ENCODE data around the gene ASB3.
A peak's percentile ranks its signal among the peaks of the same experiment; 100 is the strongest.
"Not testable (repeated sequence)": the region's sequence is repeated elsewhere in the genome, so short reads cannot be mapped to it uniquely, and the experiment has no call there.

The ASB3 gene

DNA sequence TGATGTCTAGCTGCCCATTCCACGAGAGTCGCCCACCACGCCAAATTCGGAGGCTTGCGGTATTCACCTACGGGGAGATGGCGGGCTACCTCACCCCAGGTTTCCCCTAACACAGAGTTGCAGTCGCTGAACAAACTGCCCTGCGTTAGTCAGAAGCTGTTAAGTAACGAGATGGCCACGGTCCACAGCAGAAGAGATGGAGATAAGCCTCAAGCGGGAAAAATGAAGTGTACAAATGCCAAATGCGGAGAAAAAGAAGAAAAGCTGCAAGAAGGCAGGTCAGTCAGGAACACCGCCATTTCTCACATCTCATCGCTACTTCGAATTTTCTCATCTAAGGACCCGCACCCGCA, 425 bp downstream of the ASB3 start:
- DNase-seq, result no peak

DNA sequence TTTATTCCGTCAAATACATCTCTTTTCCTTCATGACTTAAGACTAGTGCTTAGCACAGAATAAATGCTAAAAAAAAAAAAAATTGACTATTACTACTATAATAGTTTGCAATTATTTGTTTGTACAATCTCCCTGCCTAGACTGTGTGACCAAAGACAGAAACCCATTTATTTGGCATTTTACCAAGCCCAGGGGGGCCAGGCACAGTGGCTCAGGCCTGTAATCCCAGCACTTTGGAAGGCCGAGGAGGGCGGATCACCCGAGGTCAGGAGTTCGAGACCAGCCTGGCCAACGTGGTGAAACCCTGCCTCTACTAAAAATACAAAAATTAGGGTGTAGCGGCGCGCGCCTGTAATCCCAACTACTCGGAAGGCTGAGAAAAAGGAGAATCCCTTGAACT, 1.4 kb downstream of the ASB3 start:
- DNase-seq, result no peak

DNA sequence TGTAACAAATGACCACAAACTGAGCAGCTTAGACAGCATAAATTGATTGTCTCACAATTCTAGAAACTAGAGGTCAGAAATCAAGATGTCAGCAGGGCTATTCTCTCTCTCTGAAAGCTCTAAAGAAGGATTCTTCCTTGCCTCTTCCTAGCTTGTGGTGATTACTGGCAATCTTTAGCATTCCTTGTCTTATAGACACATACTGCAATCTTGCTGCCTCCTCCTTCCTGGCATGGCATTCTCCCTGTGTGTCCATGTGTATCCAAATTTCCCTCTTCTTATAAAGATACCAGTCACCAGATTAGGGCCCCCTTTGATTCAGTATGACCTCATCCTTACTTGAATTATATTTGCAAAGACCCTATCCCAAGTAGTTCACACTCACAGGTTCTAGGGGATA, 2.3 kb downstream of the ASB3 start:
- no peak for DNase-seq

- no peak for DNase-seq
These were observed 4.1 kb downstream of the ASB3 start for GRCh38 chr2:53782676-53783075.

DNA sequence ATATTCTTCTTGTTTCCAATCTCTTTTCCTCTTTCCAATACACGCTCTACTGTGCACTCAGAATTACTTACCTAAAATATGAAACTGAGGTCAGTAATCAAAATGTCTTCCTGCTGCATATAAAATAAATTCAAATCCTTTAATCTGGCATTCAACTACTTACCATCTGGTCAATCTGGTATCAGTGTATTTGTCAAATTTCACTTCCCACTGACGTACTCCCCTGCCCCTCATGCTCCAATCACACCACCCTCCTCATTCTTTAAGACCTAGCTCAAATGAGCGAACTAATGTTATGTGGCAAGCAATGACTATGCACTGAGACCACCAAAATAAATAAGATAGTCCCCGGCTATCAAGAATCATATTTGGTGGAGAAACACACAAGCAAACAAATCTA, 6.7 kb downstream of the ASB3 start:
- DNase-seq, result no peak

DNA sequence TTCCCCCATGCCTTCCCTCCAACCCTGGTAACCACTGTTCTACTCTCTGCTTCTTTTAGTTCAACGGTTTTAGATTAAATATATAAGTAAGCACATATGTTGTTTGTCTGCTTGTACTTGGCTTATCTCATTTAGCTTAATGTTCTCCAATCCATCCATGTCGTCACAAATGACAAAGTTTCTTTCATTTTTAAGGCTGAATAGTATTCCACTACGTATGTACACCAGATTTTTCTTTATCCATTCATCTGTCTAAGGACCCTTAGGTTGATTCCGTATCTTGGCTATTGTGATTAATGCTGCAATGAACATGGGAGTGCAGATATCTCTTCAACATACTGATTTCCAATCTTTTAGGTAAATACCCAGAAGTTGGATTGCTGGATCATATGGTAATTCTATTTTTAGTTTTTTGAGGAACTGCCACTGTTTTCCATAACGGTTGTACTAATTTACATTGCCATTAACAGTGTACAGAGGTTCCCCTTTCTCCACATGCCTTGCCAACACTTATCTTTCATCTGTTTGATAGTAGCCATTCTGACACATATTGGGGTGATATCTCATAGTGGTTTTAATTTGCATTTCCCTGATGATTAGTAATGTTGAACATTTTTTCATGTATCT, 8.1 kb downstream of the ASB3 start:
- no peak for DNase-seq

GRCh38 chr2:53777134-53777533, 9.6 kb downstream of the ASB3 start:
- no peak for DNase-seq

DNA sequence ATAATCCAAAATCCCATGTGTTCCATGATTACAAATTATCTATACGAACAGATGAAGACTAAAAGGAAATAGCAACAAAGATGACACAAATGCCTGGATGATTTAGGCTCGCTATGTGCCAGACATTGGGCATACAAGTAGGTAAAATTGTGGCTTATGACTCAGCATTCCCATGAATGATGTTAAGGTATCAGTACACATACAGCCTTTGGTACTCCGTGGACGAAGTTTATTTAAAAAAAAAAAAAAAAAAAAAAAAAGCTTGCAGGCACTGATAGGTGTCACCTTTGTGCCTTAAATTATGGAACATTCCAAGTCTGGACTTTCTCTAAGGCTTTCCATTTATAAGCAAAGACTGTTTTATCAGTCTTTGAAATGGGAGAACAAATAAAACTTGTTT, 16.5 kb downstream of the ASB3 start:
- DNase-seq, result no peak

GRCh38 chr2:53769318-53769945, 17.3 kb downstream of the ASB3 start:
- DNase-seq, result no peak

- DNase-seq, result no peak
These were observed 18.6 kb downstream of the ASB3 start for GRCh38 chr2:53768242-53768542.

GRCh38 chr2:53767405-53768241, 19.1 kb downstream of the ASB3 start, which contains the start of gene CHAC2:
Gene CHAC2, plus strand, starts transcription at chr2:53767804. Its CDS starts 83 bp downstream, at chr2:53767887.
- peak; percentile 45 for DNase-seq

DNA sequence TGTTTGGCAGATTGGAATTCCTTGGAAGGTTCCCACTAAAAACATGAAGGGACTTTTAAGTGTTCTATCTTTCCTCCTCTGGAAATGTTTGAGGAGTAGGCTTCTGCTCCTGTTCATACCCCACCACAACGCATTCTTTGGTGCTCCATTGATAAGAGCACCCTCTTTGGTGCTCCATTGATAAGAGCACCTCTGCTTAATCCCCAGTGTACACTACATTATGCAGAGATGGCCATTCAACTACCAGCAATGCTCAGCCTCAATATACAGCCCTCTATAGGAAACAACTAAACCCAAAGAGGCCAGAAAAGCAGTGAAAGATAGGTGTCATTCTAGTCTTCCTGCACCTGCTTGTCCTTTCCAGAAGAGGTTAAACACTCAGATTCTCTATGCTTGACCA, 21.0 kb downstream of the ASB3 start:
- DNase-seq, result no peak

GRCh38 chr2:53757206-53757605, 29.5 kb downstream of the ASB3 start:
- DNase-seq, result not testable (repeated sequence)

- DNase-seq, result no peak
These were observed 30.1 kb downstream of the ASB3 start for GRCh38 chr2:53756644-53757043.

- no peak for DNase-seq
These were observed 31.6 kb downstream of the ASB3 start for GRCh38 chr2:53755121-53755520.

DNA sequence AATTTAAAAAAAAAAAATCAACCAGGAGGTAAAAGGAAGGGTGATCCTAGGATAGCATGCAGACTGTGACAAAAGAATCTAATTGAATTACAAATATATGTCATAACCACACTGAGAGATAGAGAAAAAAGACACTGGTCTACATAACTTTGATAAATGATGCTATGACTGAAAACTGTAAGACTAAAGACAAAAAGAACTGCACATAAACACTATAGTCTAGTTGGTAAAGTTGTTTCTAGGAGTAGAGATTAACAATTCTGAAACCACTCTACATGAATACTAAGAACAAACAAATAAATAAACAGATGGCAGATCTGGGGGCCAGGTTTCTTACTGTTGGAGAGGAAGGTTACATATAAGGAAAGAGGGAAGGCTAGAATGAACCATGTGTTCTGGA, 33.7 kb downstream of the ASB3 start:
- no peak for DNase-seq

- DNase-seq, result no peak
These were observed 34.4 kb downstream of the ASB3 start for GRCh38 chr2:53752385-53752784.

- DNase-seq, result no peak
These were observed 35.0 kb downstream of the ASB3 start for GRCh38 chr2:53751728-53752127.

GRCh38 chr2:53750041-53750768, 36.5 kb downstream of the ASB3 start:
- no peak for DNase-seq

DNA sequence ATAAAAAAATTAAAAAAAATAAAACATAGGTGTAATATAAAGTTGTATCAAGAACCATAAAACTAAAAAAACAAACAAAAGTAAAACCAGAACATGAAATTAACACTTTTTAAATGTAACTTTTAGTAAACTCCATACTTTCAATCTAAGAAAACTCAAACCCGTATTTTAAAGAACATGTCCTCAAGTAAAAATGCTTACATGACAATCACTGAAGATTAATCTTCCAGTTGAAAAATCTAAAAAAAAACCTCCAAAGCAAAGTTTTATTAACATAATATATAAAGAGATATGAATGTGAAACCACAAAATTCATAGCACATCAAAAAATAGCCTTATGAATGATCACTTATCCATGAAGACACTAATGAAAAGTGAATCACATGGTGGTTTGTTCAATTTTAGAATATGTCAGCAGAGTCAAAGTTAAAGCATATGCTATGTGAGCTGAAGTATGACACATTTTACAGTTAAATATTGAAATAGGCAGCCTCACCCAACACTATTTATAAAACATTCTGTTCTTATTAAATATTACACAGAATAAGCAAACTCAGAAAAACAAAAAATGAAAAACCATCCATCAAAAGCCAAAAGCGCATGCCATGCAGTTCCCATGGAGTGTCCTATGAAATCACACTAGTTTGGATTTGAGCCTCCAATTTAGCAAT, 42.2 kb downstream of the ASB3 start:
- no peak for DNase-seq

DNA sequence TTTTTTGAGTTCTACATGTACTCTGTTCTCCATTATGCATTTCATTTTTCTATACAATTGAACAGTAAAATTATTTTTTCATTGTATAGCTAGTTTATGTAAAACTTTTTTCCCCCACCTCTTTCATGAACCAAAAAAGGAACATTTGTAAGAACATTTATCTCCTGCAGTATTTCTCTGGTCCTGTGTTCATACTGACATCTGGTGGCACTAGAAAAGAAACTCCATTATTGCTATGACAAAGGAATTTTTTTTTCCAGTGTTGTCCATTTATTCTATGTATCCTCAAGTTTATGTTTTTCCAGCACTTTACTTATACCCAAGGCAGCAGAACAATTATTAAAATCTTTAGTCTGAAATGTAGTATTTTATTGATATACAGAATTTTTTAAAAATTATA, 46.6 kb downstream of the ASB3 start:
- DNase-seq, result no peak

GRCh38 chr2:53739032-53739431, 47.7 kb downstream of the ASB3 start:
- no peak for DNase-seq

GRCh38 chr2:53737091-53737490, 49.7 kb downstream of the ASB3 start:
- DNase-seq, result no peak

Measured in NCI-H1436 treated with DMSO at 0.1 percent for 48 hours (cell line).